Superior temporal gyrus (tissue), 1 donor: ENCODE data around the gene ZNF416.

ENCODE experiments used
- DNase-seq: peaks from one replicate; pipeline ENCODE4 v3.0.0-alpha.2; 2016; ENCODE audit errors: extremely low spot score

ZNF416 gene

GRCh38 chr19:57559008-57559403, 19.7 kb downstream of the ZNF416 start:
- no peak for DNase-seq

- no peak for DNase-seq
Measured at GRCh38 chr19:57558525-57558924, 20.2 kb downstream of the ZNF416 start.

GRCh38 chr19:57557659-57558058, 21.1 kb downstream of the ZNF416 start:
- DNase-seq, result no peak

- DNase-seq, result no peak
Measured at GRCh38 chr19:57552432-57552831, 26.3 kb downstream of the ZNF416 start.

GRCh38 chr19:57546513-57546912, 32.2 kb downstream of the ZNF416 start:
- DNase-seq, result no peak

GRCh38 chr19:57537953-57538547, 40.7 kb downstream of the ZNF416 start:
- DNase-seq, result no peak

GRCh38 chr19:57527136-57527881, 51.4 kb downstream of the ZNF416 start, which contains the start of gene ZNF549:
Gene ZNF549, plus strand, starts transcription at chr19:57527356. Its CDS starts 218 bp downstream, at chr19:57527574.
- DNase-seq, result peak; percentile 86
